ENCODE data around the gene SLAIN1. TPM values are rescaled to one million over a fixed set of nuclear protein-coding genes. Genes with fewer than 3 reads are reported as not detected.
"Not testable (repeated sequence)": the region's sequence is repeated elsewhere in the genome, so short reads cannot be mapped to it uniquely, and the experiment has no call there.

SLAIN1 gene
- 10 to 100 TPM; 11.2 to 24.5 (median 19.8) TPM for polyA plus RNA-seq (ENCODE audit: insufficient read length in 4 of 4)

DNA sequence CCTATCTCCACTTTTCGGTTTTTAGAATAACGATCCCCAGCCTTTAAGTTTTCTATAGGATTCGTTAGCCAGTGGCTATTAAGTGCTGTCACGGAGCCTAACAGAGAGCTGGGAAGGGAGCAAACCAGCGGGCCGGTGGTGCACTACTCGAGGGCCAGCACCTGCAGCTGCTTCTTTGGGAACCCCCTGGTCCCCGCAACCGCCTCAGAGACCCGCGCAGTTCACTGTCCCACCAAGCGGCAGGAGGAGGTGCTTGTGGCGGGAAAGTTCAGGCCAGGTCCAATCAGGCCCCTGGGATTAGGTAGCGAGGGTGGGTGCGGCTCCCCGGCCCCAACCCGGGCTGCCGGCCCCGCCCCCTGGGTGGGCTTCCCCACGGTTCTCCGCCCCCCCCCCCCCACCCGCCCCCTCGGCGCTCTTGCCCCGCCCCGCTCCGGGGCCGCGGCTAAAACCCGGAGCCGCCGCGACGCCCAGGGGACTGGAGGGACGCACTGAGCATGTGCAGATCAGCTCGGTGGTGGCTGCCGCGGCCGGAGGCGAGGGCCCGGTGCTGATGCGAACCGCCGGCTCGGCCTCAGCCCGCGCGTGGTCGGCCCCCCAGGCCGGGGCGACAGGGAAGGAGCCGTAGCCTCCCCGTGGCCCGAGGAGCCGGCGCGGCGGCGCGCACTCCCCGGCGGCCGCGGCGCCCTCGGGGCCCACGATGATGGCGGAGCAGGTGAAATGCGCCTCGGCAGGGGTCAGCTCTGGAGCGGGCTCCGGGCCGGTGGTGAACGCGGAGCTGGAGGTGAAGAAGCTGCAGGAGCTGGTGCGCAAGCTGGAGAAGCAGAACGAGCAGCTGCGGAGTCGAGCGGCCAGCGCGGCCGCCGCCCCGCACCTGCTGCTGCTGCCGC, at the start of gene SLAIN1:
Gene SLAIN1 (plus strand): TSS at position 471 of the 887 bp plus-strand sequence. CDS start 227 bp downstream, at position 698.
- peak in 2 of 4 donors; percentile 57 to 70 for DNase-seq (ENCODE audit: low read depth in 4 of 4, low spot score in 3 of 4)

DNA sequence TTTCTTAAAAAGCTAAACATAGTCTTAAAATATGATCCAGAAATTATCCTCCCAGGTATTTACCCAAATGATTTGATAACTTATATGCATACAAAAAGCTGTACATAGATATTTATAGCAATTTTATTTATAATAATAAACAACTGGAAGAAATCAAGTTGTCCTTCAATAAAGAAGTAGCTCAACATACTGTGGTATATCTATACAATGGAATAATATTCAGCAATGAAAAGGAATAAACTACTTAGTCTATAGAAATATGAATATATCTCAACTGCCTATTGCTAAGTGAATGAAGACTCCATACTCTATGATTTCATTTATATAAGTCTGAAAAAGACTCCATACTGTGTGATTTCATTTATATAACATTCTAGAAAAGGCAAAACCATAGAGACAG, 47.1 kb upstream of the SLAIN1 start:
- no peak for DNase-seq (ENCODE audit: low read depth in 4 of 4, low spot score in 3 of 4)

DNA sequence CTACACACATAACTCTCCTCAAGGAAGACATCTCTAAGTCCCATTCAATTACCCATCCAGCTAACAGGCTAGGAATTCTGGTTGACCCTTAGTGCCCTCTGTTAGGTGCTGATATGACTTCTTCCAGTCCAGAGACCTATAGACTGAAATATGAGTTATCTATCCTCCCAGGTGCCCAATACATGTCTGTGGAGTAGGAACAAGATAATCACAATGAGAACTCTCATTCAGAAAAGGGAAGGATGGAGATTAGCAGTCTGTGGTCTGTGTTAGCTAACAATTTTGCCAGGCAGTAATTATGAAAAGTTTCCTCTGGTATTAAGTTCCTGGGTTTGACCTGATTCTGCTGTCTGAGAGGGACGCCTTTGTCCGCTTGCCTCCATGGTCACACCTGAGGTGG, 44.2 kb upstream of the SLAIN1 start:
- DNase-seq (ENCODE audit: low read depth in 4 of 4, low spot score in 3 of 4): no peak

DNA sequence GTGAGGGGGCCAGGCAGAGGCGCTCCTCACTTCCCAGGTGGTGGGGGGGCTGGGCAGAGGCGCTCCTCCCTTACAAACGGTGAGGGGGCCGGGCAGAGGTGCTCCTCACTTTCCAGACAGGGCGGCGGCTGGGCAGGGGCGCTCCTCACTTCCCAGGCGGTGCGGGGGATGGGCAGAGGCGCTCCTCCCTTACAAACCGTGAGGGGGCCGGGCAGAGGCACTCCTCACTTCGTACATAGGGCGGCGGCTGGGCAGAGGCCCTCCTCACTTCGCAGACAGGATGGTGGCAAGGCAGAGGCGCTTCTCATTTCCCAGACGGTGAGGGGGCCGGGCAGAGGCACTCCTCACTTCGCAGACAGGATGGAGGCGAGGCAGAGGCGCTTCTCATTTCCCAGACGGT, 37.5 kb upstream of the SLAIN1 start:
- not testable (repeated sequence) for DNase-seq (ENCODE audit: low read depth in 4 of 4, low spot score in 3 of 4)

DNA sequence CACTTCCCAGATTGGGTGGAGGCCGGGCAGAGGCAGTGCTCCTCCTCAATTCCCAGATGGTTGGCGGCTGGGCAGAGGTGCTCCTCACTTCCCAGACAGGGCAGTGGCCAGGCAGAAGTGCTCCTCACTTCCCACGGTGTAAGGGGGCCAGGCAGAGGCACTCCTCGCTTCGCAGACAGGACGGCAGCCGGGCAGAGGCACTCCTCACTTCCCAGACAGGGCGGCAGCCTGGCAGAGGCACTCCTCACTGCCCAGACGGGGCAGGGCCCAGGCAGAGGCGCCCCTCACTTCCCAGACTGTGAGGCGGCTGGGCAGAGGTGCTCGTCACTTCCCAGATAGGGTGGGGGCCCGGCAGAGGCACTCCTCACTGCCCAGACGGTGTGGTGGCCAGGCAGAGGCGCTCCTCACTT, 36.6 kb upstream of the SLAIN1 start:
- no peak for DNase-seq (ENCODE audit: low read depth in 4 of 4, low spot score in 3 of 4)

DNA sequence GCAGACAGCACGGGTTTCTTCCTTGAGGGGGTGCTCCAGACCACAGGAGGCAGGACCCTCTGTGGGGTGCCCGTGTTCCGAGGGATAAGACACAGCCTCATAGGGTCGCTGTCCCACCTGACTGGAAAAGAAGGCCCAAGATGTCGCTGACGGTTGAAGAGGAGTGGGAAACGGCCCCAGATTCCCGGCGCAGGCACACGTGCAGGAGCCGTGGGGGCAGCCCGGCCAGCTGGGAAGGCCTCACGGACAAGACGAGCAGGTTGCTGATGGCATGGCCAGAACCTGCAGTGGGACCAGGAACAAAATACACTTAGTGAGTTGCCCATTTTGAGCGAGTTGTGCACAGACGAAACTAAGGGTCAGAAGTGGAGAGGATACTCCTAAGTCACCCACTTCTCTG, 35.2 kb upstream of the SLAIN1 start:
- not testable (repeated sequence) for DNase-seq (ENCODE audit: low read depth in 4 of 4, low spot score in 3 of 4)

GRCh38 chr13:77662831-77663230, 34.7 kb upstream of the SLAIN1 start:
- DNase-seq (ENCODE audit: low read depth in 4 of 4, low spot score in 3 of 4): not testable (repeated sequence)

GRCh38 chr13:77674852-77675251, 22.6 kb upstream of the SLAIN1 start:
- no peak for DNase-seq (ENCODE audit: low read depth in 4 of 4, low spot score in 3 of 4)

DNA sequence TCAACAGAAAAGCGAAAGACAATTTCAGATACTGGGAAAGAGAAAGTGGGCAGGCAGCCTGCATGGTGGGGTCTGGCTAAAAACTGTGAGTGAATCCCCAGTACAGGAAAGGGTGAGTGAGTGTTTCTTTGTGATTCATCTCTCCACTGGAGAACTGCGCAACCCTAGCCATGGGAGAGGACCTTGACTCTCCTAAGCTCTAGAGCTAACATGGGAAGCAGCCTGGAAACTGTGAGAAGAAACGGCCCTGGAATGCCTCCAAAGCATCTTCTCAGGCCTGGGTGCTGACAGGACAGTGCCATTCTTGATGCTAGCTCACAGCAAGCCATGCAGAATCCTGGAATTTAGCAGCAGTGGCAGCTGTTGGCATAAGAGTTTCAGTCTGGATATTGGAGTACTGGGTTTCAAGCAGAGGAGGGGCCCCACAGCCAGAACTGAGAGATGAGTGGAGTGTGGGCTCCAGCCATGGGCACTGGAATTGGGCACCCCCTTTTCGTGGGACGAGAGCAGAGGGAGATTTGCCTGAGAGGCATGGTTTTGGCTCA, 18.7 kb upstream of the SLAIN1 start:
- DNase-seq (ENCODE audit: low read depth in 4 of 4, low spot score in 3 of 4): no peak

- DNase-seq (ENCODE audit: low read depth in 4 of 4, low spot score in 3 of 4): no peak
Measured at GRCh38 chr13:77687799-77688198, 9.7 kb upstream of the SLAIN1 start.

DNA sequence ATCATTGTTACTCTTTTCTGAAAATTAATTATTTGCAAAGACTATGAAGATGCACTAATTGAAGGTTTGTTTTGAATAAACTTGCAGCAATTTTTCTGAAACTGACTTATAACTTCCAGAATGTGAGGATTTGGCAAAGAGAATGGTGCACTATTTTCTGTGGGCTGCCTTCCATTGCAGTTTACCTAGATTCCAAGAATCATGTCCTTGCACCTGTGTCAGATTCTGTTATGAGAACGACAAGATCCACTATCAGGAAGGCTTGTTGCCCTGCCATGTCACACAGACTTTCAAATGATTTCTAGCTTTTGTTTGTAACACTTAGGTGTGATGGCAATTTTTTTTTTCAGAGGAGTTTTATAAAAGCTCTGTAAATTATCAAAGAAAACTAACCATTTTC, 5.6 kb upstream of the SLAIN1 start:
- no peak for DNase-seq (ENCODE audit: low read depth in 4 of 4, low spot score in 3 of 4)

DNA sequence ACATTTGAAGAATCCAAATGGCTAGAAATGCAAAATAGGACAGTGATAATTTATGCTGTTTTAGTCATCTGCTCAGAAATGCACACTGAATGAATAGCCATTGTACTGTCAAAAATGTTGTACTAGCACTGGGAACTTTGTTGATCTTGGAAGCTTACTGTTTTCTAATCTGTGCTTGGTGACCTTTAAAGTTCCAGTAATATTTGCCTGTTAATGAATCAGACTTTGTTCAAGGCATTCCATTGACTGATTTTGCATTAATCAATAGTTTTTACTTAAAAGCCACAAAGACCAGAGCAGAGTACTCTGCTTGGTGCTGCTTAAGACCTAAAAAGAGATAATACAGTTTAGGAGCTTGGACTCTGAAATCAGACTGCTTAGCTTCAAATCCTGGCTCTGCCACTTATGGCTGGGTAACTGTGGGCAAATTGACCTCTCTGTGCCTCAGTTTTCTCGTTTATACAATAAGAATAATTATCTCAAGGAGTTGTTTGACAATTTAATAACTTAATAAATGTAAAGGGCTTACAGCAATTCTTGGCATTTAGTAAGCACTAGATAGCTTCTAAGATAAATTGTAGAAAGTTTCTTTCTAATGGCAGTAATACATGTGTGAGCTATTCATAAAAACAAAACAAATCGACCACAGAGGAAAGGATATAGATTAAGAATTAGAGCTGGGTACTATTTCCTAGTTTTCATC, 4.6 kb upstream of the SLAIN1 start:
- DNase-seq (ENCODE audit: low read depth in 4 of 4, low spot score in 3 of 4): no peak

GRCh38 chr13:77693449-77693940, 4.0 kb upstream of the SLAIN1 start:
- DNase-seq (ENCODE audit: low read depth in 4 of 4, low spot score in 3 of 4): no peak

DNA sequence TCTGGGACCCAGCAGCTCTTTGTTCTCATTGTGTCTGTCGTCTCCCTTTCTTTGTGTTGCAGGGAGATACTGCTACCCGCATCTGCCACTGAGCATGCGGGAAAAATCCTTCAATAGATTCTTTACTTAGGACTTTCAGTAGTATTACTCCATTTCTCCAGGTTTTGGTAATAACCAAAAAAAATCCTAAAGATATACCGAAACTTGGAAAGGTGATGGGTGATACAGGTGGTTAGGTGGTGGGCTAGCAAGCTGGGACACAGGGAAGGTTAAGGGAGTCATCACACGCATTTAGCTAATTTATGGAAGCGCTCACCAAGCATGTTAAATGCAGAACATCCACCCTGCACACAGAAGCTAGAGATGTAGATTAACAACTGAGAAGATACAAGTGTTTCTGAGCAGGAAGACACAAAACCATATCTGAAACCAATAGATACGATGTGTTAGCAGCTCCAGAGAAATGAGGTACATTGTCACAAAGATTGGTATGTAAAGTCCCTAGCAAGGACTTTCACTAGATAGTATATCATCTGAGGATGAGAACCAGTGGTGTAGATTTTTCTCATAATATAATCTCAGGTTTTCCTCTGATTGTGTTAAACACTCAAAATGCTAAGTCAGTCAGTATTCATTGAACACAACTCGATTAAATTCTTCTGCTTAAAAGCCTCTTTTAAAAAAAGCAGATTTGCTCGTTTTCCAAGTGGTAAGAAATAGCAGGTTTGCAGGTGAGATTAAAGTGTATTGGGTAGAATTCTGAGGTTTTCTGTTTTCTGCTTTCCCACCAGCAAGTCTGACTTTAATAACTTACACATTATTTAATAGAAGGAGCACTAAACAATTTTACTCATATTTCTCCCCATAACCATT, 1.2 kb upstream of the SLAIN1 start:
- DNase-seq (ENCODE audit: low read depth in 4 of 4, low spot score in 3 of 4): no peak

- DNase-seq (ENCODE audit: low read depth in 4 of 4, low spot score in 3 of 4): no peak
Measured at GRCh38 chr13:77696879-77697216, 639 bp upstream of the SLAIN1 start.

GRCh38 chr13:77698201-77699058, 943 bp downstream of the SLAIN1 start:
- DNase-seq (ENCODE audit: low read depth in 4 of 4, low spot score in 3 of 4): peak in 1 of 4 donors; percentile 19

DNA sequence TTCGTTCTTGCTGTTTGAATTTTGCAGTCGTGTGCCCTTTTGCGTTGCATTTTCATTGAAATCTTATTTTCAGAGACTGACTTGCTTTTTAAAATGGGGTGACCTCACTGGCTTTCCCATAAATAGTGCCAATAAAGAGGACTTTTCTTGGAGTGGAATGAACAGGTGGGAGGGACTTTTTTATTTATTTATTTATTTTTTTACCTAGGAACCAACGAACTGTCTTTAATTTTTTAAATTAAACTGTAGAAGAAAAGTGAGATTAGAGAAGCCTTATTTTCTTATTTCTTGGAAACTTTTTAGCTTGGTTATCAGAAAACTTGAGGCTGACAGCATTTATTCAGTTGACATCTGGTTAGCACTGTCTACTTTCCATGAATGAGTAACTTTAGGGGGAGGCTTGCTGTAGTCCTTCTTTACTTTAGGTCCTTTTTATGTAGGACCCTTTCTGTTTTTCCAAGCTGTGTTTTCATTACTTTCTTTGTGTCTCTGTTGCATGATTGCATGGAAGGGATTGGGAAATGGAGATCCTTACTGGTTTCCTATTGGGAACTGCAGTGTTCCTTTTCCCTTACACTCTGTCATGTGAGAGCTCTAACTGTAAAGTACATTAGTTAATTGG, 1.7 kb downstream of the SLAIN1 start:
- DNase-seq (ENCODE audit: low read depth in 4 of 4, low spot score in 3 of 4): no peak

- DNase-seq (ENCODE audit: low read depth in 4 of 4, low spot score in 3 of 4): no peak
Measured at GRCh38 chr13:77701305-77701704, 3.8 kb downstream of the SLAIN1 start.

GRCh38 chr13:77702366-77702765, 4.9 kb downstream of the SLAIN1 start:
- no peak for DNase-seq (ENCODE audit: low read depth in 4 of 4, low spot score in 3 of 4)

All from left renal pelvis (tissue), 4 donors.